B cell (primary cell): ENCODE measurements around the gene RENBP. TPM values are rescaled to one million over a fixed set of nuclear protein-coding genes. Genes with fewer than 3 reads are reported as not detected.

Experiments
- ATAC-seq: fragments of 200-7000 bp; cut with Tn5 transposase; one replicate; pipeline ENCODE4 v1.10.0; 2021; ENCODE audit warnings: low read depth, mild to moderate bottlenecking, moderate number of reproducible peaks, moderate library complexity
- CTCF ChIA-PET: fragments of 350-600 bp; sonication (Branson Sonifier 250); formaldehyde crosslinking; loops from one replicate; lab custom pipeline; 2021; ENCODE audit warnings: antibody characterized with exemption, inconsistent platforms; lab: Charles Lee
- POLR2A ChIA-PET: fragments of 350-600 bp; sonication (Branson Sonifier 250); formaldehyde crosslinking; loops from one replicate; lab custom pipeline; 2021; ENCODE audit warnings: antibody characterized with exemption; lab: Charles Lee
- DNase-seq: peaks from one replicate; pipeline ENCODE4 v3.0.0; 2013
- H2AFZ ChIP-seq: 2 replicates; pipeline ENCODE4 v1.6.1; 2012; ENCODE audit warnings: mild to moderate bottlenecking, low read depth, low read length; ENCODE audit not compliant: insufficient read depth, poor library complexity, severe bottlenecking
- H3K27ac ChIP-seq, 2 donors: 1 replicate in 1 of 2; 2 replicates in 1 of 2; pipeline ENCODE4 v1.5.1; 2012 to 2013; ENCODE audit warnings: low read length in 2 of 2, mild to moderate bottlenecking in 2 of 2, moderate library complexity in 1 of 2
- H3K27me3 ChIP-seq, 4 experiments: fragments of 200-600 bp in 1 of 4; sonication (generic) in 1 of 4; replicated peaks in 1 of 4; 1 replicate in 2 of 4; 2 replicates in 2 of 4; pipeline versions ENCODE4 v1.6.1 to v1.7.0; 2013 to 2016; ENCODE audit warnings: low read length in 3 of 4, mild to moderate bottlenecking in 2 of 4, mixed read lengths in 1 of 4, moderate library complexity in 1 of 4; ENCODE audit not compliant: insufficient read depth in 4 of 4, control insufficient read depth in 3 of 4; ENCODE audit errors: control extremely low read depth in 1 of 4
- H3K36me3 ChIP-seq, 2 experiments: replicated peaks in 1 of 2; 1 replicate in 1 of 2; 2 replicates in 1 of 2; pipeline versions ENCODE4 v1.6.1 to v1.7.1; 2013; ENCODE audit warnings: low read length in 1 of 2; ENCODE audit not compliant: insufficient read depth in 2 of 2, control insufficient read depth in 1 of 2; ENCODE audit errors: control extremely low read depth in 1 of 2, extremely low read depth in 1 of 2
- H3K4me1 ChIP-seq, 2 donors: fragments of 200-600 bp in 1 of 2; sonication (generic) in 1 of 2; 1 replicate in 1 of 2; 2 replicates in 1 of 2; pipeline versions ENCODE4 v1.5.1 to v1.6.1; 2013 to 2017; ENCODE audit warnings: low read length in 2 of 2; ENCODE audit not compliant: control insufficient read depth in 2 of 2, insufficient read depth in 2 of 2
- H3K4me2 ChIP-seq: replicated peaks from 2 replicates; pipeline ENCODE3; 2012; ENCODE audit warnings: mild to moderate bottlenecking, low read depth, low read length; ENCODE audit not compliant: poor library complexity, severe bottlenecking
- H3K4me3 ChIP-seq, 5 experiments: fragments of 200-600 bp in 1 of 5; sonication (generic) in 1 of 5; 1 replicate in 3 of 5; 2 replicates in 2 of 5; pipeline versions ENCODE4 v1.5.1 to v1.7.0; 2011 to 2016; ENCODE audit warnings: low read length in 4 of 5, mild to moderate bottlenecking in 4 of 5, low read depth in 2 of 5, control low read depth in 1 of 5, moderate library complexity in 1 of 5; ENCODE audit not compliant: insufficient read depth in 1 of 5; ENCODE audit errors: control extremely low read depth in 1 of 5, extremely low read depth in 1 of 5
- H3K79me2 ChIP-seq: fragments of 200-600 bp; sonication (generic); one replicate; pipeline ENCODE4 v1.6.0; 2016; ENCODE audit warnings: low read length; ENCODE audit not compliant: control insufficient read depth, insufficient read depth
- H3K9ac ChIP-seq: fragments of 200-600 bp; sonication (generic); 2 replicates; pipeline ENCODE4 v1.6.1; 2017; ENCODE audit warnings: mild to moderate bottlenecking, low read length, moderate library complexity
- H3K9me3 ChIP-seq, 3 donors: one replicate each; pipeline versions ENCODE4 v1.6.1 to v1.7.1; 2013; ENCODE audit warnings: low read length in 2 of 3; ENCODE audit not compliant: control insufficient read depth in 2 of 3, insufficient read depth in 1 of 3; ENCODE audit errors: control extremely low read depth in 1 of 3
- H4K20me1 ChIP-seq: 2 replicates; pipeline ENCODE4 v1.6.0; 2012; ENCODE audit warnings: mild to moderate bottlenecking, low read length; ENCODE audit not compliant: insufficient read depth, control insufficient read depth, poor library complexity, severe bottlenecking
- H3K27ac Mint-ChIP-seq: one replicate; pipeline ENCODE4 v1.8.0; 2021; ENCODE audit warnings: mixed read lengths
- H3K27me3 Mint-ChIP-seq: one replicate; pipeline ENCODE4 v1.8.0; 2021; ENCODE audit warnings: mixed read lengths
- H3K4me1 Mint-ChIP-seq: one replicate; pipeline ENCODE4 v1.8.0; 2021; ENCODE audit warnings: mixed read lengths
- H3K4me3 Mint-ChIP-seq: one replicate; pipeline ENCODE4 v1.8.0; 2021; ENCODE audit warnings: mixed read lengths
- H3K9me3 Mint-ChIP-seq: one replicate; pipeline ENCODE4 v1.8.0; 2022; ENCODE audit warnings: mixed read lengths; ENCODE audit not compliant: insufficient read depth
- CTCF ChIP-seq: fragments of 200-600 bp; IDR thresholded peaks from one replicate; pipeline ENCODE4 v1.8.0; 2022; ENCODE audit warnings: antibody characterized with exemption, mild to moderate bottlenecking
- EZH2 ChIP-seq: IDR thresholded peaks from 2 replicates; pipeline ENCODE4 v1.6.1; 2012; ENCODE audit warnings: borderline replicate concordance, low read depth, mild to moderate bottlenecking, moderate library complexity, low read length; ENCODE audit not compliant: insufficient read depth, poor library complexity, severe bottlenecking
- WGBS: methylation state at CpG from one replicate; pipeline ENCODE4 v1.1.5; 2013; ENCODE audit warnings: missing lambda C conversion rate; ENCODE audit not compliant: insufficient coverage; 5-methylcytosine and 5-hydroxymethylcytosine counted together
- intact Hi-C: fragments of 100-400 bp; cut with micrococcal nuclease; formaldehyde crosslinking; loops from one replicate; pipeline ENCODE4 v1.10.0; 2022
- polyA plus RNA-seq: library from polyadenylated mRNA; depleted of rRNA; stranded (reverse); fragments of >200 nt; gene quantifications from 2 replicates; pipeline ENCODE4 v1.2.3, GENCODE V29; 2012
- total RNA-seq, 2 donors: library from RNA; stranded (reverse); fragments of 120-200 nt in 1 of 2; gene quantifications; 1 replicate in 1 of 2; 2 replicates in 1 of 2; pipeline versions ENCODE4 v1.2.3 to v1.2.4, GENCODE V29; 2013 to 2022

The RENBP gene
- total and polyA plus RNA-seq, 2 donors (not counting 1 experiment from before 2014, with no cell fraction given), result 30.6 to 39.2 TPM

GRCh38 chrX:153922932-153923857, 21.2 kb downstream of the RENBP start:
- Mint-ChIP-seq H3K4me1 (peaks cover 37% of the 10 kb centered on the region), H3K27me3 (no peaks in the 10 kb centered on the region), H3K27ac (peak overlapping the region; percentile 98), H3K9me3 (no peaks in the 10 kb centered on the region), H3K4me3 (peak overlapping the region; percentile 96)
- Histone ChIP-seq H3K9ac (no peak overlapping the region), H3K4me1 (peaks cover 36 to 51% of the 10 kb centered on the region in 2 donors), H3K79me2 (peaks cover 41% of the 10 kb centered on the region), H3K9me3 (no peaks in the 10 kb centered on the region), H3K27ac (peak overlapping the region in 1 of 2 donors; percentile 31), H3K27me3 (no peaks in the 10 kb centered on the region), H3K4me3 (no peak overlapping the region), H3K36me3 (peaks cover 0 to 27% of the 10 kb centered on the region in 2 experiments), H3K4me2 (peak overlapping the region; percentile 98), H2AFZ (no peak overlapping the region), H4K20me1 (peaks cover 37% of the 10 kb centered on the region)
- WGBS, result 52% methylated on average over 19 of the region's 25 CpGs
- POLR2A ChIA-PET, result interaction anchor here (0.8 to 5.2 kb wide), 6 partner anchors 12 to 29 kb away, joined by 3 to 58 read pairs (median 4); partner anchors contain the start of genes NAA10 and RENBP
- intact Hi-C loops, result no loop called here
- ATAC-seq (no peak), DNase-seq (no peak)
- TF ChIP-seq CTCF (peak; percentile 10), EZH2 (no peak)
- CTCF ChIA-PET, result interaction anchor here (0.9 to 13.1 kb wide), 10 partner anchors 10 to 160 kb away, joined by 3 to 325 read pairs (median 6); partner anchors contain the start of genes IDH3G, NAA10, RENBP and SSR4
